Sigmoid colon (tissue), 7 donors: ENCODE results near the gene FBXL17. TPM values are rescaled to one million over a fixed set of nuclear protein-coding genes. Genes with fewer than 3 reads are reported as not detected.

Source experiments
- DNase-seq: peaks from one replicate; pipeline ENCODE4 v3.0.0-alpha.2; 2019
- H3K27ac ChIP-seq, 4 donors: fragments of 200-600 bp; sonication (generic); one replicate each; pipeline ENCODE4 v1.5.1; 2016 to 2019; ENCODE audit warnings: mild to moderate bottlenecking in 1 of 4
- H3K27me3 ChIP-seq, 3 donors: fragments of 200-600 bp; sonication (generic); one replicate each; pipeline ENCODE4 v1.5.1; 2019; ENCODE audit warnings: mild to moderate bottlenecking in 1 of 3
- H3K36me3 ChIP-seq, 4 donors: fragments of 200-600 bp; sonication (generic); one replicate each; pipeline ENCODE4 v1.5.1; 2016 to 2019
- H3K4me1 ChIP-seq, 4 donors: fragments of 200-600 bp; sonication (generic); one replicate each; pipeline ENCODE4 v1.5.1; 2017 to 2019
- H3K4me3 ChIP-seq, 4 donors: fragments of 200-600 bp; sonication (generic); one replicate each; pipeline ENCODE4 v1.5.1; 2017 to 2019; ENCODE audit warnings: mild to moderate bottlenecking in 2 of 4, moderate library complexity in 1 of 4
- H3K9me3 ChIP-seq, 4 donors: fragments of 200-600 bp in 3 of 4; sonication (generic) in 3 of 4; one replicate each; pipeline versions ENCODE4 v1.5.1 to v1.6.1; 2013 to 2019
- EP300 ChIP-seq, 4 donors: sonication (generic); formaldehyde crosslinking; IDR thresholded peaks; one replicate each; pipeline ENCODE4 v1.6.1; 2017; ENCODE audit warnings: antibody characterized with exemption in 4 of 4
- POLR2A ChIP-seq, 2 donors: fragments of 450-650 bp; IDR thresholded peaks; one replicate each; pipeline ENCODE4 v1.6.1; 2016; ENCODE audit warnings: antibody characterized with exemption in 2 of 2, mild to moderate bottlenecking in 2 of 2, moderate library complexity in 2 of 2
- POLR2AphosphoS5 ChIP-seq, 4 donors: sonication (generic); formaldehyde crosslinking; IDR thresholded peaks; one replicate each; pipeline ENCODE4 v1.6.1; 2017; ENCODE audit warnings: antibody characterized with exemption in 4 of 4
- WGBS, 2 donors: extraction: QIAGEN DNeasy Blood & Tissue Kit; methylation state at CpG; one replicate each; pipeline ENCODE4 v1.1.7; 2013; 5-methylcytosine and 5-hydroxymethylcytosine counted together
- intact Hi-C: fragments of 100-400 bp; cut with DNase I; formaldehyde crosslinking; loops from one replicate; pipeline ENCODE4 v1.15.1; 2023
- polyA plus RNA-seq, 3 donors: library from polyadenylated mRNA; stranded (reverse); fragments of 200-250 nt; gene quantifications; one replicate each; pipeline ENCODE4 v1.2.3, GENCODE V29; 2013
- total RNA-seq, 4 donors: library from RNA; depleted of rRNA; stranded (reverse); fragments of >200 nt; gene quantifications; one replicate each; pipeline ENCODE4 v1.1.0, GENCODE V29; 2016
- TF ChIP-seq, protein P1 (sequence below), 4 experiments: fragments of 450-650 bp in 3 of 4; fragments of 200-600 bp in 1 of 4; IDR thresholded peaks; one replicate each; pipeline ENCODE4 v1.5.1; 2016 to 2019; ENCODE audit warnings: antibody characterized with exemption in 4 of 4, mild to moderate bottlenecking in 3 of 4, moderate library complexity in 2 of 4
- donor health status: healthy with polysubstance abuse.
- donor health status: Bipolar disorder and iron deficiency.
- donor health status: healthy.

FBXL17 gene
- total and polyA plus RNA-seq, 7 donors: 8.2 to 22.5 (median 16.6) TPM

- H3K36me3 ChIP-seq: no peaks in the 10 kb centered on the region
- H3K4me1 ChIP-seq: no peaks in the 10 kb centered on the region
- intact Hi-C loops: no loop called here
- no peak overlapping the region for H3K27ac ChIP-seq
- TF ChIP-seq, protein P1, sequence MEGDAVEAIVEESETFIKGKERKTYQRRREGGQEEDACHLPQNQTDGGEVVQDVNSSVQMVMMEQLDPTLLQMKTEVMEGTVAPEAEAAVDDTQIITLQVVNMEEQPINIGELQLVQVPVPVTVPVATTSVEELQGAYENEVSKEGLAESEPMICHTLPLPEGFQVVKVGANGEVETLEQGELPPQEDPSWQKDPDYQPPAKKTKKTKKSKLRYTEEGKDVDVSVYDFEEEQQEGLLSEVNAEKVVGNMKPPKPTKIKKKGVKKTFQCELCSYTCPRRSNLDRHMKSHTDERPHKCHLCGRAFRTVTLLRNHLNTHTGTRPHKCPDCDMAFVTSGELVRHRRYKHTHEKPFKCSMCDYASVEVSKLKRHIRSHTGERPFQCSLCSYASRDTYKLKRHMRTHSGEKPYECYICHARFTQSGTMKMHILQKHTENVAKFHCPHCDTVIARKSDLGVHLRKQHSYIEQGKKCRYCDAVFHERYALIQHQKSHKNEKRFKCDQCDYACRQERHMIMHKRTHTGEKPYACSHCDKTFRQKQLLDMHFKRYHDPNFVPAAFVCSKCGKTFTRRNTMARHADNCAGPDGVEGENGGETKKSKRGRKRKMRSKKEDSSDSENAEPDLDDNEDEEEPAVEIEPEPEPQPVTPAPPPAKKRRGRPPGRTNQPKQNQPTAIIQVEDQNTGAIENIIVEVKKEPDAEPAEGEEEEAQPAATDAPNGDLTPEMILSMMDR (IDR thresholded peaks at IDR 0.05): no peak
- TF ChIP-seq EP300 (IDR thresholded peaks at IDR 0.05): no peak
- no peak for TF ChIP-seq POLR2AphosphoS5 (IDR thresholded peaks at IDR 0.05)
- TF ChIP-seq POLR2A (IDR thresholded peaks at IDR 0.05): no peak
- H3K4me3 ChIP-seq: no peak overlapping the region
- 47 to 86% methylated on average over 1 of the region's 1 CpG for WGBS, 2 donors
- no peak for DNase-seq
- no peaks in the 10 kb centered on the region for H3K9me3 ChIP-seq
- no peaks in the 10 kb centered on the region for H3K27me3 ChIP-seq
These were observed 25.6 kb downstream of the FBXL17 start for GRCh38 chr5:108356286-108356685.

DNA sequence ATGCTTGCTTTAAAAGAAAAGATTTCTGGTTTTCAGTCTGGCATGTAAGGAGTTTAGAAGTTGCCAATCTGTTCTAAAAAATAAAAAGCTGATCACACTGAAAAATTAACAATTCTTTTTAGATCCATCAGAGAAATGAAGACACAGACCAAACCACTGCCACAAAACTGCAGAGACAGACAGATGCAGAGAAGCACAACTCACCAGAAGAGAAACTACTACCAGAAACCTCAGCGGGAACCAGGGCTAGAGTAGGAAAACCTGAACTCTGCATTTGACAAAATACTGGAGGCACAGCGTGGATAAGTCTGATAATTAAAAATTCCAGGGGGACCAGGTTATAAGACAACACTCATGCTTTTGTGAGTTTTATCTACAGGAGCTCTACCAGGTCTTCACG, 28.8 kb downstream of the FBXL17 start:
- H3K27me3 ChIP-seq: no peaks in the 10 kb centered on the region
- H3K4me1 ChIP-seq: no peaks in the 10 kb centered on the region
- H3K27ac ChIP-seq: no peak overlapping the region
- intact Hi-C loops: no loop called here
- TF ChIP-seq POLR2AphosphoS5 (IDR thresholded peaks at IDR 0.05) (no peak), POLR2A (IDR thresholded peaks at IDR 0.05) (no peak)
- TF ChIP-seq, protein P1 (IDR thresholded peaks at IDR 0.05): no peak
- DNase-seq: no peak
- WGBS, 2 donors: 95 to 99% methylated on average over 3 of the region's 3 CpGs
- no peaks in the 10 kb centered on the region for H3K36me3 ChIP-seq
- no peaks in the 10 kb centered on the region for H3K9me3 ChIP-seq
- H3K4me3 ChIP-seq: no peak overlapping the region

GRCh38 chr5:108345541-108346171, 36.2 kb downstream of the FBXL17 start:
- Histone ChIP-seq H3K4me3 (no peak overlapping the region), H3K9me3 (no peaks in the 10 kb centered on the region), H3K27ac (no peak overlapping the region), H3K36me3 (no peaks in the 10 kb centered on the region), H3K27me3 (no peaks in the 10 kb centered on the region), H3K4me1 (no peaks in the 10 kb centered on the region)
- no peak for DNase-seq
- TF ChIP-seq, protein P1 (IDR thresholded peaks at IDR 0.05): peak in 2 of 4 experiments; percentile 10 to 33
- TF ChIP-seq POLR2A (IDR thresholded peaks at IDR 0.05): no peak
- TF ChIP-seq POLR2AphosphoS5 (IDR thresholded peaks at IDR 0.05): no peak
- no peak for TF ChIP-seq EP300 (IDR thresholded peaks at IDR 0.05)
- intact Hi-C loops: loop anchor here (5.0 kb wide), 1 partner anchor 83 kb away; no protein-coding TSS in a partner anchor
- WGBS, 2 donors: 94 to 98% methylated on average over 2 of the region's 2 CpGs

- Histone ChIP-seq H3K4me1 (no peaks in the 10 kb centered on the region), H3K27me3 (no peaks in the 10 kb centered on the region), H3K27ac (no peak overlapping the region), H3K9me3 (no peaks in the 10 kb centered on the region), H3K4me3 (no peak overlapping the region), H3K36me3 (no peaks in the 10 kb centered on the region)
- DNase-seq: no peak
- intact Hi-C loops: no loop called here
- TF ChIP-seq POLR2AphosphoS5 (IDR thresholded peaks at IDR 0.05) (no peak), EP300 (IDR thresholded peaks at IDR 0.05) (no peak), POLR2A (IDR thresholded peaks at IDR 0.05) (no peak)
- TF ChIP-seq, protein P1 (IDR thresholded peaks at IDR 0.05): no peak
- 16 to 68% methylated on average over 5 of the region's 5 CpGs for WGBS, 2 donors
These were observed 37.6 kb downstream of the FBXL17 start for GRCh38 chr5:108344103-108344822.
